ENCODE measurements around the gene CACNG8.

Gene CACNG8

GRCh38 chr19:53965091-53965490 lies 2.4 kb downstream of the CACNG8 start:
- no peak for DNase-seq

DNA sequence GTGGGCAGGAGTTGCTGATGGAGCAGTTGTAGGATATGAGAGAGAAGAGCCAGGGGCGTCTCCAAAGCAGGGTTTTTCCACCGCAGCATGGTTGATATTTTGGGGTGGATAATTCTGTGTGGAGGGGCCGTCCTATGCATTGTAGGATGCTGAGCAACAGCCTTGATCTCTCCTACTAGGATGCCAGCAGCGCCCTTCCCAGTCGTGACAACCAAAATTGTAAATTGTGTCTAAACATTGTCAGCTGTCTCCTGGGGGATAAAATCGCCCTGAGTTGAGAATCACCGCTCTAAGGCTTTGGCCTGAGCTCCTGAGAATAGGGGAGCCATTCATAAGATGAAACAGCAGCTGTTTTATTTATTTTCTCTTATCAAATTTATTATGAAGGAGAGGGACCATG lies 4.2 kb downstream of the CACNG8 start:
- no peak for DNase-seq

DNA sequence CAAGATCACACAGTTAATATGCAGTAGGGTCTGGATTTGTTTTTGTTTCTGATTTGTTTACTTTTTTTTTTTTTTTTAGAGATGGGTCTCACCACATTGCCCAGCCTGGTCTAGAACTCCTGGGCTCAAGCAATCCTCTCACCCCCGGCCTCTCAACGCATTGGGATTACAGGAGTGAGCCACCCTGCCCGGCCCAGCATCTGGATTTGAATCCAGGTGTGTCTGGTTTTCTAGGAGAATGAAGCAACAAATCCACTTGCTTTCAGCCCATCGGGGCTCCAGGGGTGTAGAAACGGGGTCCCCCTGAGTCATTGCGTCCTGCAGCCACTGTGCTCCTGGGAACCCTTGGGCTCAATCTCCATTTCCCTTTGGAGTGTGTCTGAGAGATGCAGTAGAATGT lies 6.6 kb downstream of the CACNG8 start:
- DNase-seq, result no peak

GRCh38 chr19:53971673-53972072 lies 8.9 kb downstream of the CACNG8 start:
- no peak for DNase-seq

DNA sequence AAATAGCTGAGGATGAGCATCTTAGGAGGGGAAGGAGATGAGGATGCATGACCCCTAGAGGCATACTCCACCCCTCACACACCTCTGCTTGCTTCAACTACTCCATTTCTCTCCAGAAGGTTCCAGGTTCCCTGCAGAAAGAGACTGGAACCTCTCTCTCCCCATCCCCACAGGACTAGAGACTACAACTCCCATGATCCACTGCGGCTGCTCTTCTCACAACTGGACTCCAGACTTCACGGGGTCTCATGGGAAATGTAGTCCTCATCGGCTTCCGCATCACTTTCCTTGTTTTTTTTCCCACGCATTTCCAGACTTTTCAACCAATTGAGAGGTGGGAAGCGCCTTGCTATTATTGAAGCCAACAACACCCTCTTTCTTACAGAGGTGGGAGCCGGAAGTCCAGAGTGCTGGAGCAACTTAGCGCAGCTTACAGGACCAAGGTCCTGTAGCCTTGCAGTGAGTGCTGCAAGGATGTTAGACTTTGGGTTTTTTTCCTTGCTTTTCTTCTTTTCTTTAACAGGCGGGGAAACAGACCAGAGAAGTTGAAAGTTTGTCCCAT lies 14.8 kb downstream of the CACNG8 start:
- DNase-seq, result peak; percentile 74

- peak; percentile 69 for DNase-seq
Measured at GRCh38 chr19:53977991-53978731, 15.4 kb downstream of the CACNG8 start.

GRCh38 chr19:53978975-53979801 lies 16.5 kb downstream of the CACNG8 start:
- no peak for DNase-seq

DNA sequence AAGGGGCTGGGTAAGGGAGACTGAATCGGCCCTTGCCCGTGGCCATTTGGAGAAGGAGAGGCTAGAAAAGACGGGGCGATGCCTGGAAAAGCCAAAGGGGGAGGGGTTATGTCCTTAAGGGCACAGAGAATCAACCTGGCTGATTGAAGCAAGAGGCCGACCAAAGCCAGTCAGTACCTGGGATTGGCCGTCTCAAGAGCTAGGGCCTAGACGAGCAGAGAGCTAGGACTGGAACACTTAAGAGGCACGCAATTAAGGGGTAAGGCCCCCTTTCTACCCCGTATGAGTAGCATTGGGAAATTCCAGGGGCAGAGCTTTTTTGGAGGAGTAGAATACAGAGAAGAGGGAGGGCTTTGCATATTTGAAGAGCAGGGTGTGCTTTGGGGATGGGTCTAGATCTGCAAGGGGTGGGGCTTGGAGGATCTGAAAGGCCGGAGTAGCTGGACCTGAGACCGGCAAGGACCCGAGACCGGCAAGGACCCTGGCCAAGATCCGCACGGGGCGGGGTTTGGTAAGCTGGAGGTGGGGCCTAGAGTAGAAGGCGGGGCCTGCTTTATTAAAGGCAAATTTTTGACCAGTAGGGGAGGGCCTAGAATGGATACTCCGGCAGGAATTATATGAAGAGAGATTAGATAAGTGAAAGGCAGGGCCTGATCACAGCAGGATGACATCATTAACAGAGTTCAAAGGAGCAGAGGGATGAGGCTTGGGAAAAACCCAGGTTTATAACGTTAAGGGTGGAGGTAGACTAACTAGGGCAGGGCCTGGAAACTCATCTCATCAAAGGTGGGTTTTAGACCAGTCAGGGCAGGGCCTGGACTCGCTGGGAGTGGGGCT lies 18.0 kb downstream of the CACNG8 start:
- DNase-seq, result no peak

DNA sequence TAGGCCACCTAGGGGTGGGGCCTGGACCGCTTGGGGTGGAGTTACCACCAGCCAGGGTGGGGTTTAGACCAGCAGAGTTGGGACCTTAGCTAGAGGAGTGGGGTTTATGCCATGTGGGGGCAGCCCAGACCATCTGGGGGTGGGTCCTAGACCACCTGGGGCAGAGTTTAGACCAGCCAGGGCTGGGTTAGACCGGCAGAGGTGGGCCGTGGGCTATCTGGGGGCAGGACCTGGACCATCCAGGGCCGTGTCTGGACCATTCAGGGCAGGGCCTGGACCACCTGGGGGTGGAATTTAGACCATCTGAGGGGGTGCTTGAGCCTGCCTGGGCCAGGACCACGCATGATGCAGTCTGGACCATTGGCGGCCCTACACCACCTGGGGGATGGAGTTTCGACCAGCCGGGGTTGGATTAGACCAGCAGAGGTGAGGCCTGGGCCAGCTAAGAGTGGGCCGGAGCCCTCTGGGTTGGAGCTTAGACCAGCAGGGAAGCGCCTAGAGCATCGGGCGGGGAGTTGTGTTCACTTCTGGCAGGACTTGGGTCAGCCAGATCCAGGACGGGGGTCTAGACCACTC lies 18.7 kb downstream of the CACNG8 start:
- DNase-seq, result no peak

DNA sequence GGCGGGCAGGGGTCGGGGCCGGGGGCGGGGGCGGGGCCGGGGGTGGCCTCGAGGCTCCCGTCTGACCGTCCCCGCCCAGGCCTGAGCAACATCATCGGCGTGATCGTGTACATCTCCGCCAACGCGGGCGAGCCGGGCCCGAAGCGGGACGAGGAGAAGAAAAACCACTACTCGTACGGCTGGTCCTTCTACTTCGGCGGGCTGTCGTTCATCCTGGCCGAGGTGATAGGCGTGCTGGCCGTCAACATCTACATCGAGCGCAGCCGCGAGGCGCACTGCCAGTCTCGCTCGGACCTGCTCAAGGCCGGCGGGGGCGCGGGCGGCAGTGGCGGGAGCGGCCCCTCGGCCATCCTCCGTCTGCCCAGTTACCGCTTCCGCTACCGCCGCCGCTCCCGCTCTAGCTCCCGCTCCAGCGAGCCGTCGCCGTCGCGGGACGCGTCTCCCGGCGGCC lies 19.3 kb downstream of the CACNG8 start:
- DNase-seq, result no peak

GRCh38 chr19:53982611-53983010 lies 19.9 kb downstream of the CACNG8 start:
- DNase-seq, result peak; percentile 63

GRCh38 chr19:53983457-53984289 lies 20.9 kb downstream of the CACNG8 start:
- DNase-seq, result no peak

DNA sequence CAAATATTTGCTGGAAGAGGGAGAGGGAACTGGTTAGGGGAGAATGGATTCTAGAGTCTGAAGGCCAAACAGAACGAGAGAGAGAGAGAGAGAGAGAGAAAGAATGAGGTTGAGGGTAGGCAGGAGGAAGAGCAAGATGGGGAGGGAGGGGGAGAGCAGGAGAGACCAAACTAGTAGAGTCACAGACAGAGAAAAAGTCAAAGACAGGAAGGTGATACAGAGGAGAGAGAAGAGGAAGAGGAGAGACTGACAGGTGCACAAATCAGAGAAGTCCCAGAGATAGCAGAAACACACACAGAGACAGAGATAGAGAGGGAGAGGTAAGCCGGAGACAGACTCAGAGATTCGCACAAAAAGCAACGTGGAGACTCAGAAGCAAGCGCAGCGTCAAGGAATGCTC lies 23.1 kb downstream of the CACNG8 start:
- no peak for DNase-seq

DNA sequence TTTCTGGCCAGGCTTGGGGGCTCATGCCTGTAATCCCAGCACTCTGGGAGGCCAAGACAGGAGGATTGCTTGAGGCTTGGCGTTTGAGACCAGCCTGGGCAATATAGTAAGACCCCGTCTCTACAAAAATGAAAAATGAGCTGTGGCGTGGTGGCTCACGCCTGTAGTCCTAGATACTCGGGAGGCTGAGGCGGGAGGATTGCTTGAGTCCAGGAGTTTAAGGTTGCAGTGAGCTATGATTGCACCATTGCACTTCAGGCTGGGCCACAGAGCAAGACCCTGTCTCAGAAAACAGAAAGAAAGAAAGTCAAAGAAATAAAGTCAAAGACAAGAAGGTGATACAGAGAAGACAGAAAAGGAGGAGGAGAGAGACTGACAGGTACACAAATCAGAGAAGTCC lies 26.2 kb downstream of the CACNG8 start:
- no peak for DNase-seq

- no peak for DNase-seq
Measured at GRCh38 chr19:53989600-53990533, 27.1 kb downstream of the CACNG8 start.

DNA sequence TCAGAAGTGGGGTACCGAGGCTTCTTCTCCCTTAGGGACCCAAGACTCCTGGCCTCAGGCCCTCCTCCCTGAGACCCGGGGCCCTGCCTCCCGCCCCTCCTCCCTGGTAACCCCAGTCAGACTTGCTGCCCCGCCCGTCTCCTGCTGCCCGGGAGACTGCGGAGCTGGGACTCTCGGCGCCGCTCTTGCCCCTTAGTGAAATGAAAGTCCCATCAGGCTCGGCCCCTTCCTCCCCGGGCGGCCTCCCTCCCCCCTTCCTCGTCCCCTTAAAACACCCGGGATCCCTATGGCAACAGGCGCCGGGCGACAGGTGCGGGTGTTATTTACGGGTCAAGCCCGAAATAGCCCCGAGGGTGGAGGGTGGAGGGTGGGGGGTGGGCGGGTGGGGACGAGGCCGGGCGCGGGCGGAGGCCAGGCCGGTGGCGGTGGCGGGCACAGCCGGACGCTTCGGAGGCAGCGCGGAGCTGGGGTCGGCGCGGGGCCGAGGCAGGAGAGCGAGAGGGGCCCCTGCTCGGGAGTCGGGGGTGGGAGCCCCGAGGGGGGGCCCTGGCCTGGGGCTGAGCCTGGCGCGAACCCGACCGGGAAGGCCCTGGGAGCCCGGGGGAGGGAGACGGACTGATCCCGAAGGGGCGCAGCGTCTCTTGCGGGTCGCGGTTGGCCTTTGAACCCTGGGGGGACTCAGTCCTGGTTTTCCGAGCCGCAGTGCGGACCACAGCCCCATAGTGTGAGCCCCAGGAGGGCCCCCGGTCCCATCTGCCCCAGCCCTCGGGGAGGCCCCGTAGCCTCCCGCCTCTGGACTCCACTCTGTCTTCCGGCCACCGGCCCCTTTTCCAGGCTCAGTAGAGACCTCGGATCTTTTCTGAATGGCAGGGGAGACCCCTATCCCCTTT lies 28.7 kb downstream of the CACNG8 start, which contains the start of gene CACNG6:
Gene CACNG6 (plus strand): TSS at position 414 of the 890 bp plus-strand sequence. CDS start 1,241 bp downstream, outside the sequence.
- DNase-seq, result peak; percentile 48

DNA sequence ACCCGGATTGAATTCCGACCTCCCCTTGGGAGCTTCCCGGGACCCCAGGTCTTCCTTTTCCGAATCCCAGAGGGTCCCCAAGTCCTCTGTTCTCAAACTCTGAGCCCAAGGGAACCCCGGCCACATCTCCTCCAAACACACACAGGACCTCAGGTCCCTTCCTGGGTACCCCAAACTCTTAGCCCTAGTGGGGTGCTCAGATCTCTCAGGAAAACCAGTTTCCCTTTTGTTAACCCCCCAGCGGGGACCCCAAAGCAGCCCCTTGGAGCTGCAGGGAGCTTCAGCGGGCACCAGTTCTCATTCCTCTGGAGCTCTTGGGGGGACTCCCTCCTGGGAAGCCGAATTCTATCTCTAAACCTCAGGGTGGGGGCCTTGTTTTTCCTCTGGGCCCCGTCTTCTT lies 29.5 kb downstream of the CACNG8 start:
- DNase-seq, result no peak

GRCh38 chr19:53992815-53993214 lies 30.1 kb downstream of the CACNG8 start:
- no peak for DNase-seq

DNA sequence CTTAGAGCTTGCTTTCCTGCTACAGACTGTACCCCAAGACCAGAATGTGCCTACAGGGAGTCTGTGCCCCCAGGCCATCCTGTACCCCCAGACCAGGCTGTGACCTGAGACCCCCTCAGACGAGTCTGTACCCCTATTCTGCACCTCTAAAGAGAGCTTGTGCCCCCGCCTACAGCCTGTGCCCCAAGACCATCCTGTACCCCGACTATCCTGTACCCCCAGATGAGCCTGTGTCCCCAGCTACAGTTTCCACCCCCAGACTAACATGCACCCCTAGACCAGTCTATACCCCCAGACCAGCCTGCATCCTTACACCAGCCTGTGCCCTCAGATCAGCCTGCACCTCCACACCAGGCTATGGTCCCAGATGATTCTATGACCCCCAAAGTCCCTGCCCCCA lies 30.7 kb downstream of the CACNG8 start:
- DNase-seq, result no peak
